ENCODE data around the gene EXOC6B.

EXOC6B gene

DNA sequence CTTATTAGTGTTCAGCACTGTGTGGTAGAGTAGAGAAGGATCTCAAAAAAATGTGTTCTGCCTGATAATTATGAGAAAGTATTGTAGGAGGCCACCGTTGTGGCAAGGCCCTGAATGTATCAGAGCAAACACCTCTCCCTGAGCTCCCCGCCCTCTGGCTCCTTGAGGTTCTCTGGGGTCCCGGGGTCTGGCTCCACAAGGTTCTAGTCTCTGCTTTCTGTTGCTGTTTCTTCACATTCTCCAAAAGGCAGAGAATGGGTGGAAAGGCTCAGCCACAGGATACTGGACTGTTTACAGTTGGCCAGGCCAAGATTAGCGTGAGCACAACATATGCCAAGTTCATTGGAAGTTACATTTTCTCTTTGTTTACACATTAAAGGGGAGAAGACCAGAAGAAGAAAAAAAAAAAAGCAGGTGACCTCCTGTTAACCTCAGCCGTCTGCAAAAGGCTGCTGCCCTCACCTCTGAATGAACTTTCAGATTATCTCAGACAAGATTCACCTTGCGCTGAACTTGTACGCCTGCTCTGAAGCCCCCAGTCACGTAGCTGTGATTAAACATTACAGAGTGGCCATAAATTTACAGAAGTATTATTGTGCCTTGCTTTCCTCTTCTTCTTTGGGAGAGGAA lies 621.6 kb downstream of the EXOC6B start:
- DNase-seq = no peak

DNA sequence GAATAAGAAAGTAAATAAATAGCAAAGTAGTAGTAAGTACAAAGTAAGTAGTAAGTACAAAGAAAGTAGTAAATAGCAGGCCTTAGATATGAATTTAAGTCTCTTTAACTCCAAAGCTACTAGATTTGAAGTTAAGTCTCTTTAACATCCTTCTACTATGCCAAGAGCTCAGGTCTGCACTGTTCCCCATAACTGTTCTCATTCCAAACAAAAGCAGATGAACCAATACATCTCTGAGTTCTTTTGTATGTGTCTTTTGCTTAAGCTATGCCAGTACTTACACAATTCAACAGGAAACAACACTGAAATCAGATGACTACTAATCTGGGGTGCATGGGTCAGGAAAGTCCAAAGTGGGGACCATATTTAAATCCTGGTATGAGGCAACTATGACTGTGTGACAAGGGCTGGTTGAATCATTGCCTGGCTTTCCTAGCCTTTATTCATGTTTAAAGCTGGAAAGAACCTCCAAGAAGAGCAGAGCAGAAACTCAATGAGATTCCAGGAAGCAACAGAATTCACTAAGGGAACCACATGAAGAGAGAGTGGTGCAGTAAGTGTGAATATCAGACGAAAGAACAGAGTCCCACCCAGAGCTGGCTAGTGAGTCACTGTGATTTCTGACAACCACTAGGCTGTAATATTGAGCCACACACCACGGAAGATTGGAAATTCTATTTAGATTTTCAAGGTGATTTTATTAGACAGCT lies 627.1 kb downstream of the EXOC6B start:
- no peak for DNase-seq

DNA sequence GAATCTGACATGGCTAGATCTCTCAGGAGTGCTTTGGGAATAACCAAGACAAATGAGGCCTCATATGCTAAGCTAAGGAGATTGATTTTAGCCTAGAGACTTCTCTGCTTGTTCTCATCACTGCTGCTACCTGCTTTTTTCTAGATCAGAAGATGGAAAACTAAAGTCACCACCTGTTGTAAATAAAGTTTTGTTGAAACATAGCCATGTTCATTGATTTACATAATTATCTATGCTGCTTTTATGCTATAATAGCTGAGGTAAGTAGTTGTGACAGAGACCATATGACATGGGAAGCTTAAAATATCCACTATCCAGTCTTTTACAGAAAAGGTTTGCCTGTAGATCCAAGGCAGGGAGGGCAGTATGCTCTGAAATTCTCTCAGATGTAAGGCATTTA lies 632.1 kb downstream of the EXOC6B start:
- no peak for DNase-seq

DNA sequence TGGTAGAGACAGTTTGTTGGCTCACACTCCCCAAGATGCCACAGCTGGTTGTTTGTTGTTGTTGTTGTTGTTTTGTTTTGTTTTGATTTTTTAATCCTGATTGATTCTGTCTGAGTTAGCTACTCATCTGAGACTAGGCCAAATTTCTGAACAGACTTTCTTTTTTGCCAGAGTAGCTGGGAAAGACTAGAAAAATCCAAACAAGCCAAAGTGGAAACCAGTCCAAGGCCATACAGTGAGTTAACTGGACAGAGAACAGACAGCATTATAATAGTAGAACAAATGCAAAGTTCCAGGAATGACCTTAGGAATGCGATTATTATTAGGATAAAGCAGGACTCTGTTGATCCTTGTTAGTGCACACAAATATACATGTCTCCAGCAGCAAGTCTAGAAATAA lies 634.4 kb downstream of the EXOC6B start:
- no peak for DNase-seq

DNA sequence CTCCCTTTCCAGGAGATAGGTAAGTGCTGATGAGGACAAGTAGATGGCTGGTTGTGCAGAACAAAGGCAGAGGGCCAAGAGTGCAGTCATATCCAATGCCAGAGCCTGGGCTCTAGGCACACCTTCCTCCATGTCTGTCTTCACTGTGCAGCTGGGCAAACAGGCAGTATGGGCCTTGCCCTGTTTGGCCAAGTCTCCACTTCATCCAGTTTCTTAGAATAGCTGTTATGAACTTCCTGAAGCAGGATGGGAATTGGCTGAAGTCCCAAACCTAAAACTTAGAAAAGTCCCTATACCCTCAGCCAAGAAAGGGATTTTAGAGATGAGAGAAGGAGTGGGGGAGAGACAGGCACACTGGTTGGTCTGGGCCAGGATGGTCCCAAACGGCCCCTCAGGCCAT lies 640.6 kb downstream of the EXOC6B start:
- DNase-seq = no peak

DNA sequence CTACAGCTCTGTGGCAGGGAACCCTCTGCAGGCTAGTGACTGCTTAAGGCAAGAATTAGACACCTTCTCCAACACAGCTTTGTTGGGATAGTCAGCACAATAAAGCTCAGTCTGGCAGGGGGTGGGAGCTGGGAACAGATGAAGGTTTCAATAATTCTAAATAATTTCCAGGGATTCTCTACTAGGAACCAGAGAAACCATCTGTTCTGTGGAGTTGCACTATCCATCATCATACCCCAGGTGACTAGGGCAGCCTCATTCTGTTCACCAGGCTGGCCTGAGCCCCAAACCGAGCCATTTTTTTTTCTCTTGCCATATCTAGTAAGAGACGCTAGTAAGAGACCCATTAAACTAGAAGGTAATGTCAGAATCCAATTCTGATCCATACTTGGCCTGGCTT lies 642.4 kb downstream of the EXOC6B start:
- DNase-seq = no peak

DNA sequence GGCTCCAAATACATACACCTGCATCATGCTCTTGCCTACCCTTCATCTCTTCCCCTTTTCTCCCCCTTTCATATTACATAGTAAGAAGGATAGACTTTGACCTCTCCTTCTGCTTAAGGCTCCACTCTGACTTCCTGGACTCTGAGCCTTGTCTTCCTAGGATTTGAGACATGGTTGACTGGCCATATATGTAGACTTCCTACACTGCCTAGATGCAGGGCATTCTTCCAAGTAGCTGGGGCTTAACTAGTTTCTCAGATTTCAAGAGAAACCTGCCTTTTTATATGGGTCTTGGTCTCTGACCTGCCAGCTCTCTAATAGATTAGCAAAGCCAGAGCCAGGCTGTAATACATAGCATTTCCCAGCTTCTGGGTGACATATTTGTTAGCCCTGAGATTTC lies 642.8 kb downstream of the EXOC6B start:
- no peak for DNase-seq

DNA sequence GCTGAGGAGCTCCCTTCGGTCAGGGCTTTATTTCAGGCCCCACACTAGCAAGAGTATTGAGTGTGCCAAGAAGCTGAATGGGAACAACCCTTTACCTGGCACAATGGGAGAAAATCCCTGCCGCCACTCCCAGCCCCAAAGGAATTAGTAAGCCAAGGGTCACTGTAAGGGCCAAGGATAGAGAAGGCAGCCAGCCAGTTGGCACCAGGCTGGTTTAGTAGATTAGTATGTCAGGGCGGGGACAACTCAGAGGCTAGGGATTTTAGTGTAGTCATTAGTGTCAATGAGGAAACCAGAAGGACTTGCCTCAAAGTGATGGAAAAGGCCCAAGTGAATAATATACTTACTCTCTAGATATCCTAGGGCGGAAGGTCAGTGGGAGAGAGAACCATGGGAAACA lies 643.3 kb downstream of the EXOC6B start:
- DNase-seq = no peak

DNA sequence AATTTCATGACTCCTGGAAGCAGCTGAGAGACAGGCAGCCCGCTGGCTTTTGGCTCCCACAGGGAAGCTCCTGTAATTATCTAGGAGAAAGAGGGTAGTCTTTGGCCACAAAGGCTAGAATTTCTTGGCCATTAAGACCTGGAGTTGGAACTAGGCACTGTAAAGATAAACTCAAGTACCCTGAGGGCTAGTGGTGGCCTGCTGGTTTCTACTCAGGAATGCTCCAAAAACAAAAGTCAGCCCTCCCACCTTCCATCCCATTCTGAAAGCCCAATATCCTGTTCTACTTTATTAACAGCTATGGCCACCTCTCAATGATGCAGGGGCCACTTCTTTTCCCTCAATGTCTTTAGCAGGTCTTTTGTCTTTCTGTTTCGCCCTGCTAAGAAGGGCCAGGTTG lies 644.2 kb downstream of the EXOC6B start:
- no peak for DNase-seq

DNA sequence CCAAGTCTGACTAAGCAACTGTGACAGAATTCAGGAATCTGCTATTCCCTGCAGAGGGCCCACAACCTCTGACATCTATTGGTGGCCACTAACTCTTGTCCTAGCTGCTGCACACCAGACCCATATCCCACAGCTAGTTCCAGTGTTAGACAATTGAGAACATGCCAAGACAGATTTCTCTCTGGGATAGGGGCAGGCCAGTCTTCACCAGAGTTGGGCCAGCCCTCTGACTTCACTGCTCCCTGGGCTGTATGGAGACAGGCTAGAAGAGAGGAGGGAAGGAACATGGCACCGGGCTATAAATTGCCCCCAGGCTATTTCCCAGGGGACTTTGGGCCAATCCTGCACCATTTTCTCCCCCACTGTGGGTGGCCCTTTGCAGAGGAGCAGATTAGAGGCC lies 645.5 kb downstream of the EXOC6B start:
- no peak for DNase-seq

DNA sequence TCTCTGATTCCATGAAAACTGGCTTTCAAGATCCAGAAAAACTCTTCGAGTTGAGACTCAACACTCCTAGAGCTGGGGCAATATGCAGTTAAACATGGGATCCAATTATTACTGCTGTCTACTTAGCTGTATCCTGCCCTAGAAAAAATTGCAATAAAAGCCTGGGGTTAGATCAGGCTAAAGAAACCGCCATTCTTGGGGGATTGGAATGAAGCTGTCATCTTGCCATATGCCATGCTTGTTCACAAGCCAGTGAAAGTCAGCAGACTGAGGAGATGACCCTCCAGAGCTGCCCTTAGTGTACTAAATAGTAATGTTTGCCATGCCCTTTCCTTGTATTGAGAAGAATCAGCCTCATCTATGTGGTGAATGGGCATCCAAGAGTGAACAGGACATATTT lies 647.3 kb downstream of the EXOC6B start:
- no peak for DNase-seq

DNA sequence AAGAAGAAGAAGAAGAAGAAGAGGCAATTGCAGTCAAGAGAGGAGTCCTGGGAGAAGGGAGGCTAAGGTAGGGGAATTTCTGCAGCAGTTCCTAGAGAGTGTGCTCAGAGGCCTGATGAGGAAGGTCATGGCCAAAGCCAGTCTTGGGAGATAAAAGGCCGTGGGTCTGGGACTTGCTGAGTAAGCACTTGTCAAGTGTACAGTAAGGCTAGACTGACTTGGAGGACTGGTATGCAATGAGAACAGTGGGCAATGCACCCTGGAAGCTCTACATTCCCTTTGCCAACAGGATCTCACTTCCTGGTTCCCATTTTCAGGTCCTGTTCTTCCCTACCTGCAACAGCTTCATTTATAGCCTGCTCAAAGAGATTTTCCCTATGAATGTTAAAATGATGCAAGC lies 649.6 kb downstream of the EXOC6B start:
- no peak for DNase-seq

DNA sequence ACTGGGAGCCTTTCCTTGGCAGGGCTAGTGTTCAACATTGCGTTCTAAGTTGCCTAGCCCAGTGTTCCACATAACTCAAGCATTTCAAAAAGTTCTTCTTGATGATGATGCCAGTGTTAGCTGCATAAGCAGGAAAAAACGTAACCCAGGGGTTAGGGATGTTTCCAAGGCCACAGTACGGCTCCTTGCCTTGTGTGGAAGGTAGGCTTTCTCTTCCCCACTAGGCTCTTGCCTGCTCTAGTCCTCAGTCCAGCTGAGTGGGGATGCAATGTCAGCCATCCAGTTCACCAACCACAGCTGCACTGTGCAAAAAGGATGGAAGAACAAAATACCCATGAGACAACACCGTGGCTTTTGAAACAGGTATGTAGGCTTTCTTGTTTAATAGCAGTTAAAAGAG lies 650.2 kb downstream of the EXOC6B start:
- DNase-seq = no peak

DNA sequence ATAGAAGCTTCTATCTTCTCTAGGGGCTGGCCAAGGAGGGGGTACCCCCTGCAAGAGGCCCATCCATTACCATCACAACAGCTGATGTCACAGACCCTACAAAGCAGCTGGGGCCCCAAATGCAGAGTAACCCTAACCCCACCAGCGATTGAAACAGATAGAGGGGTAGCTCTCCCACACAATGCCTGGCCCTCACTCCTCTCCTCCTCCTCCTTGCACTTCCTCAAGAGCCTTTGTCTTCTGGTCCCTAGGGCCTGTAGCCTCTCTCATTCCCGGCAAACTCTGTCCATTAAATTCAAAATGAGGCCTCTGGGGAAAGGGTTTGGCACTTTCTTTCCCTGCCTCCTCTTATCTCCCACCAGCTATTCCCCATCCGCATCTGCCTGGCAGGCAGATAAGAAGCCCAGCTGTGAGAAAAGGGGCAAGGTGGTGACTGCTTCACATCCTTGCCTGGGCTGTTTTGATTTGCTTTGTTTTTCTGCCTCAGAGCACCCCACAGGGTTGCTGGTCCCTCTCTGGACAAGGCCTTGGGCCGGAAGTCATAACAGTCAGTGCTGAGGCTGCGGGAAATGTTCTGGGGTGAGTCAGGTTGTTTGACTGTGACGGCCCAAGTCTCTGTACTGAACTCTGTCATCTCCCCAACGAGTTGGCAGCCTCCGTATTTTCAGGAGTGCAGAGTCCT lies 652.1 kb downstream of the EXOC6B start:
- DNase-seq = peak in 1 of 3 experiments; percentile 2

DNA sequence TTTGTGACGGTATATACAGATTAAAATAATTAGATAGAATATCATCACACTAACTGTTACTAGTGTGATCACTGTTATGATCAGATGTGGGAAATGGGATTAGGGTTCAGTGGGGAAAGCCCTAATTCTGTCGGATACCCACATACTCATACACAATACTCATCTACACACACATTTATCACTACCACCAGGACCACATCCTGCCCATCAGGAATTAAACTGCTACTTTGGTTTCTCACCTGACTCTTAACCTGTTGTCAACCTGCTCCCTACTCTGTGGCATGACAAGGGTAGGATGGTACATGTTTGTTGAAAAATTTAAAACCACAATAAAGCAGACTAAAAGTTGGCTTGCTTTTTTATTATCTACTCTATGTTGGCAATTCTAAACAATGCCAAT lies 653.4 kb downstream of the EXOC6B start:
- no peak for DNase-seq

DNA sequence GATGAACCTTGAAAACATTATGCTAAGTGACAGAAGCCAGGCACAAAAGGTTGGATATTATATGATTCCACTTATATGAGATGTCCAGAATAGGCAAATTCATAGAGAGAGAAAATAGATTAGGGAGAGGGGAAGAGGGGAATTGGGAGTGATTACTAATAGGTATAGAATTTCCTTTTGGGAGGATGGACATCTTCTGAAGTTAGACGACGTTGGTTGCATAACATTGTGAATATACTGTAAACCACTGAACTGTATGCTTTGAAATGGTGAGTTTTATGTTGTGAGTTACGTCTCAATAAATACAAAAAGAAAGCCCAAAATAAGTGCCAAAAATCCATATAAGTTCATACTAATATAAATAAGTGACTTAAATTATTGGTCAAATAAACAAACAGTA lies 659.6 kb downstream of the EXOC6B start:
- DNase-seq = no peak

DNA sequence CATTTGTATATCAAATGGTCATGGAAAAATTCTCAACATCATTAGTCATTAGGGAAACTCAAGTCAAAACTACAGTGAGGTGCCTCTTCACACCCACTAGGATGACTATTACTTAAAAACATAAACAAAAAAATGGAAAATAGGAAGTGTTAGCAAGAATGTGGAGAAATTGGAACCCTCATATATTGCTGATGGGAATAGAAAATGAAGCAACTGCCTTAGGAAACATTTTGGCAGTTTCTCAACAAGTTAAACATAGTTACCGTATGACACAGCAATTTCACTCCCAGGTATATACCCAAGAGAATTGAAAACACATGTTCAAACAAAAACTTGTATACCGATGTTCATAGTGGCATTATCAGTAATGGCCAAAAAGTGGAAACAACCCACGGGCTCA lies 660.0 kb downstream of the EXOC6B start:
- no peak for DNase-seq

DNA sequence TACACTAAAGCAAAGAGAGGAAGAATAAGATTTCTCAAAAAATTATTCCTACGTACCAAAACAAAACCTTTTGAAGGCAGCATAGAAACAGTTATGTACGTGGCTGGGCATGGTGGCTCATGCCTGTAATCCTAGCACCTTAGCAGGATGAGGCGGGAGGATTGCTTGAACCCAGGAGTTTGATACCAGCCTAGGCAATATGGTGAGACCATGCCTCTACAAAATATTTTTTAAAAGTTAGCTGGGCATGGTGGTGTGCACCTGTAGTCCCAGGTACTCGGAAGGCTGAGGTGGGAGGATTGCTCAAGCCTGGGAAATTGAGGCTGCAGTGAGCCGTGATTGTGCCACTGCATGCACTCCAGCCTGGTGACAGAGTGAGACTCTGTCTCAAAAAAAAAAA lies 663.3 kb downstream of the EXOC6B start:
- no peak for DNase-seq

DNA sequence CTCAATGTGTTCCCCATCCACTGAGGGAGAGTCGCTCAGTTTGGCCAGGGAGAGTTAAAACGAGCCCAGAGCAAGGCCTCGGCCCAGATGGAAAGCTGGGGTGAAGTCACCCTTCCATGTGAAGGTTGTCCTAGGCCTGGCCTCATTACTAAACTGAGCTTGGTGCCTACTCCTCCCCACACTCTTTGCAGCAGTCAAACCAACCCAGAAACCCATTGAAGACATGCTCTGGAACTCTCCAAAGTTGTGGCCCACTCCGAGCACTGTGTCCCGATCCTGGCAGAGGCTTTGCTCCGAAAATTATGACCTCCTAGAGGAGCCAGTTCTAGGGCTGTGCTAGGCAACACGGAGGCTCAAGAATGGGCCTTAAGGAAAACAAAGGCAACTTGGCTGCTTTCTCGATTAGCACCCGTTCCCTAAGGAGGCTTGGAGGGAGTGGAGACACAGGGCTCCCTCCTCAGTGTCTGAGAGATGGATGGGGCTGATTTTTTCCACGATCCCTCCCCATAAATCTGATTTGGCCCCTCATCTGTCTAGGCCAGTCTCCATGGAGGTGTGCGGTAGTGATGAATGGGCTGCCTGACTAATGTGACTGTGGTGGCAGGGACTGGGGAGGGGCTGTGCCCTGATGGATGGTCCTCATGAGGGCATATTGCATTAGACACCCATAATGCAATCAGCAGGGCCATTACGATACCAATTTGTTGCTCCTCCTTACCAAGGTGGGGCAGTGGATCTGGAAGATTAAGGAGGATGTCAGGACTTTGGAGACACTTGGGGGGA lies 666.4 kb downstream of the EXOC6B start:
- DNase-seq = no peak

DNA sequence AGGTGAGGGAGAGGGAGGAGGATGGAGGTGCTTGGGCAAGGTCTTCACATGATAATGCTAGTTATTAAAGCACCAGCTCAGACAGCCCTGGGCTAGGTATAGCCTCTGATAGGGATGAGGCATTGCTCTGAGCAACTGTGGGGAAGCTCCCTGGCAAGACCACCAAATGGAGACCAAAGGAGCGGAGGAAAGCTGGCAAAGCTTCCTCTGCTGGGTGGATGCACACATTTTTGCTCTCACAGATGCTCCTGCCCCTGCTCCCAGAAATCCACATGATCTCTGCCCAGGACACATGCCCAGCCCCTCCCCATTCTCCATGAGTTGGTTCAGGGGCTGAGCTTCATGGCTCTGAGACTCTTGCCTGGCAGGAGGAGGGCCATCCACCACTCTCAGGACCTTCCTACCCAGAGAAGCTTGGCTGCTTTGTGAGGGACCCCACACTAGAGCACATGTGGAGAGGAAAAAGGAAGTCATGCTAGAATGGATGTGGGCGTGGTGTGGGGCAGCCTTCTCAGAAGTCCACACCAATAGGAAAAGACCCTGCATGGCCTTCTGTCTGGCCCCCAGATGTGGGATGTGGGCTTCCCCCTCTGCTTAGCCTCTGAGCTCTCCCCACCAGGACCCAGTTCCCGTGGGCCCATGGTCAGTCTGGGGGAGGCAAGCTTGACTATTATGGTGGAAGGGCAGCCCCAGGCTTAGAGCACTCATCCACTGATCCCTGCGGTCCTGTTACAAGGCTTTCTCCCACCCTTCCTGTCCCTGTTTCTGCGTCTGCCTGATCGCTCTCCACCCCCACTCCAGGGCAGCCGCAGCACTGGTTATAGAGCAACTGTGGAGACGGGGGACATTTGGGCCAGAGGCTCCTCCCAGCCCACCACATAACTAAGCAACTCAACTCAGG lies 667.7 kb downstream of the EXOC6B start:
- DNase-seq = no peak

DNA sequence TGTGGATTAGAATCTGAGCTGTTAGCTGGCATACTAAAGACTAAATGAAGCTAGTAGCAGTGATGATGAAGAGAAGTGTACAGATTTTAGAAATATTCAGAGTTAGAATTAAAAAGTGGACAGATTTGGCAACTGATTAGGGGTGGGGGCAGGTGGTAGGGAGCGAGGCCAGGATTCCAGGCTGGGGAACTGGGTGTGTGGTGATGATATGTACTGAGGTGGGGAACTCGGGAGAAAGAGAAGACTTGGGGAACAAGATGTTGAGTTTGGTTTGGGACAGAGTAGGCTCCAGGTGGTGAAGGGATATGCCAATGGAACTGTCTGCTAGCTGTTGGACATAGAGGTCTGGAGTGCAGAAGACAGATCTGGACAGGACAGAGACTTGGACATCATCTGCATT lies 669.0 kb downstream of the EXOC6B start:
- DNase-seq = no peak

DNA sequence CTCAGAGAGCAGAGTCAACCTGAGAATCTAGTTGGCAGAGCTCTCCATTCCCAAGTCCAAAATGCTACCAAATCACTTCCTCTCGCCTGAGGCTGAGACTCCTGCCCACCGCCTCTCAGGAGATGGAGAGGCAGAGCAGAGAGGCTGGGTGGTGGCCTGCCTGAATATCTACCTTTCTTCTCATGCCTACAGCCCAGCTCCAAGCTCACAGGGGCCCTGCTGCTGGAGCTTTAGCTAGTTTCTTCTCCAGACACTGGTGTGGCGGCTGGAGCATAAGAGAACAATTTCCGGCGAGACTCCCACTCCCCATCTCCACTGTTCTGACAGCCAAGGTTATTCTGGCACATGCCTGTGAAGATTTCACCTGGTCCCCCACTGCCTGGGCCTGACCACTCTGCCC lies 670.1 kb downstream of the EXOC6B start:
- DNase-seq = no peak

DNA sequence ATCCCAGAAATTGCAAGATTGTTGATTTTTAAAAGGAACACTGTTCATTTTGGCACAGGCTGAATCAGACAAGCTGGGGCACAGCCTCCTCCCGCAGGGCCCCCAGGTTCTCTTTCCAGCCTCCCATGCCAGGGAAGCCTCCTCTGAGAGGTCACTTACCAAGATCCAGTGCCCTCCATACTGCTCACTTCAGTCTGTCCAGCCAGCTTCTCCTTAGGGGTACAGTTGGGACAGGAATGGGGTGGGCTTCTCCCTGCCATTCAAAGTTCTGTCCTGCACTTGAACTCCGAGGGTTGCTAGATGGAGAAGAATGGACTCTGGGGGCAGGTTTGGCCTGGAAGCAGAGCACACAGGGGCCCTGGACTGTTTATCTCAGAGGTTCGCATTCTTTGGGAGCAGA lies 670.7 kb downstream of the EXOC6B start:
- DNase-seq = no peak

Data from NCI-H1417 (cell line).